Ovary (tissue), 3 donors: Measurements from ENCODE around the gene SOX14.

Source experiments
- EP300 ChIP-seq: sonication (generic); formaldehyde crosslinking; IDR thresholded peaks from one replicate; pipeline ENCODE4 v1.6.1; 2017; ENCODE audit warnings: antibody characterized with exemption
- POLR2A ChIP-seq: fragments of 450-650 bp; IDR thresholded peaks from one replicate; pipeline ENCODE4 v1.6.1; 2017; ENCODE audit warnings: antibody characterized with exemption, mild to moderate bottlenecking, moderate library complexity
- TF ChIP-seq, protein P1 (sequence below), 3 donors: fragments of 450-650 bp in 2 of 3; fragments of 200-600 bp in 1 of 3; IDR thresholded peaks; one replicate each; pipeline versions ENCODE4 v1.5.1 to v1.8.0; 2016 to 2022; ENCODE audit warnings: antibody characterized with exemption in 3 of 3, mild to moderate bottlenecking in 1 of 3
- donor health status: DM: no; HTN: no; CAD: no.

DNA sequence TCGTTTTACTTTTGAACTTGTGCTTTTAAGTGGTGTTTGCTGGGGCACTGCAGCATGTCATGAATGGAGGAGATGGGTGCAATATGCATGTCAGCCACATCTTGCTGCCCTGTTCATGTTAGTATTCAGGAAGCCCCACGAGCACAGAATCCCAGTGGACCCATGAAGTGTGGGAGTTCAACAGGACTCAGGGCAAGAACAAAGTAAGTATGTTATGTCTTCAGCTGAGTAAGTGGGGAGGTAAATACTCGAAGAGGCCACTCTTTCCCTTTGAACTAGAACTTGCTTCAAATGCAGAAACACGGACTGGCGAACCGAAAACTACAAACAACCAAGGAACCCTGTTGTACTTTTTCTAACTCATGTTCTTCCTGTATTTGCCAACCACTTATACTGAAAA, 23.4 kb downstream of the SOX14 start:
- TF ChIP-seq, protein P1, sequence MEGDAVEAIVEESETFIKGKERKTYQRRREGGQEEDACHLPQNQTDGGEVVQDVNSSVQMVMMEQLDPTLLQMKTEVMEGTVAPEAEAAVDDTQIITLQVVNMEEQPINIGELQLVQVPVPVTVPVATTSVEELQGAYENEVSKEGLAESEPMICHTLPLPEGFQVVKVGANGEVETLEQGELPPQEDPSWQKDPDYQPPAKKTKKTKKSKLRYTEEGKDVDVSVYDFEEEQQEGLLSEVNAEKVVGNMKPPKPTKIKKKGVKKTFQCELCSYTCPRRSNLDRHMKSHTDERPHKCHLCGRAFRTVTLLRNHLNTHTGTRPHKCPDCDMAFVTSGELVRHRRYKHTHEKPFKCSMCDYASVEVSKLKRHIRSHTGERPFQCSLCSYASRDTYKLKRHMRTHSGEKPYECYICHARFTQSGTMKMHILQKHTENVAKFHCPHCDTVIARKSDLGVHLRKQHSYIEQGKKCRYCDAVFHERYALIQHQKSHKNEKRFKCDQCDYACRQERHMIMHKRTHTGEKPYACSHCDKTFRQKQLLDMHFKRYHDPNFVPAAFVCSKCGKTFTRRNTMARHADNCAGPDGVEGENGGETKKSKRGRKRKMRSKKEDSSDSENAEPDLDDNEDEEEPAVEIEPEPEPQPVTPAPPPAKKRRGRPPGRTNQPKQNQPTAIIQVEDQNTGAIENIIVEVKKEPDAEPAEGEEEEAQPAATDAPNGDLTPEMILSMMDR (IDR thresholded peaks at IDR 0.05): no peak
- TF ChIP-seq POLR2A (no peak), EP300 (no peak)
